Ovary (tissue), 9 donors: ENCODE measurements around the gene ARNT2. TPM values are rescaled to one million over a fixed set of nuclear protein-coding genes. Genes with fewer than 3 reads are reported as not detected.
A peak's percentile ranks its signal among the peaks of the same experiment; 100 is the strongest.

Experiments used
- DNase-seq, 5 donors: peaks; one replicate each; pipeline ENCODE4 v3.0.0-alpha.2; 2019 to 2020
- H3K27ac ChIP-seq, 2 donors: fragments of 200-600 bp; one replicate each; pipeline versions ENCODE4 v1.5.1 to v1.8.0; 2019 to 2022
- H3K27me3 ChIP-seq: fragments of 200-600 bp; one replicate; pipeline ENCODE4 v1.8.0; 2022
- H3K36me3 ChIP-seq: fragments of 200-600 bp; sonication (generic); one replicate; pipeline ENCODE4 v1.5.1; 2019
- H3K4me1 ChIP-seq: one replicate; pipeline ENCODE4 v1.8.1; 2013; ENCODE audit warnings: mild to moderate bottlenecking, moderate library complexity; ENCODE audit not compliant: insufficient read depth
- H3K4me3 ChIP-seq: fragments of 200-600 bp; sonication (generic); one replicate; pipeline ENCODE4 v1.5.1; 2017
- H3K9me3 ChIP-seq, 2 donors: fragments of 200-600 bp in 1 of 2; sonication (generic) in 1 of 2; one replicate each; pipeline versions ENCODE4 v1.5.1 to v1.8.1; 2013 to 2019; ENCODE audit warnings: mild to moderate bottlenecking in 1 of 2, moderate library complexity in 1 of 2
- EP300 ChIP-seq: sonication (generic); formaldehyde crosslinking; IDR thresholded peaks from one replicate; pipeline ENCODE4 v1.6.1; 2017; ENCODE audit warnings: antibody characterized with exemption
- POLR2A ChIP-seq: fragments of 450-650 bp; IDR thresholded peaks from one replicate; pipeline ENCODE4 v1.6.1; 2017; ENCODE audit warnings: antibody characterized with exemption, mild to moderate bottlenecking, moderate library complexity
- WGBS, 3 donors: extraction: QIAGEN DNeasy Blood & Tissue Kit in 1 of 3; methylation state at CpG; one replicate each; pipeline versions ENCODE4 v1.1.5 to v1.1.7; 2013 to 2017; 5-methylcytosine and 5-hydroxymethylcytosine counted together
- intact Hi-C, 4 donors: fragments of 100-400 bp; cut with DNase I; formaldehyde crosslinking; loops; one replicate each; pipeline versions ENCODE4 v1.11.0 to v1.15.1; 2022 to 2023
- polyA plus RNA-seq, 2 donors: library from polyadenylated mRNA; stranded (reverse); fragments of 200-250 nt in 1 of 2; fragments of 350-450 nt in 1 of 2; fragmentation: Illumina TruSeq in 1 of 2; extraction: RNeasy Lipid Tissue Mini Kit (QIAGEN cat#74804) in 1 of 2; gene quantifications; one replicate each; pipeline ENCODE4 v1.2.3, GENCODE V29; 2013 to 2014
- total RNA-seq, 7 donors: library from RNA; depleted of rRNA in 2 of 7; stranded (reverse); fragments of >200 nt in 2 of 7; fragmentation: NEBNext Ultra II Directional in 3 of 7; extraction: Animal tissue kit (Norgen Biotek cat#: 25700) in 3 of 7; gene quantifications; one replicate each; pipeline versions ENCODE4 v1.1.0 to v1.2.4, GENCODE V29; 2016 to 2023
- TF ChIP-seq, protein P1 (sequence below), 3 donors: fragments of 450-650 bp in 2 of 3; fragments of 200-600 bp in 1 of 3; IDR thresholded peaks; one replicate each; pipeline versions ENCODE4 v1.5.1 to v1.8.0; 2016 to 2022; ENCODE audit warnings: antibody characterized with exemption in 3 of 3, mild to moderate bottlenecking in 1 of 3
- donor health status: DM: no; HTN: no; CAD: no; lungs with moderate emphysema.
- donor health status: DM: no; HTN: no; CAD: no.
- donor health status: Bipolar disorder and iron deficiency.
- donor health status: DM: yes; HTN: yes; CAD: no.
- donor health status: DM: no; HTN: no; CAD: no.
- donor health status: DM: yes; HTN: yes; CAD: no.

Gene ARNT2
- total and polyA plus RNA-seq, 9 donors = 11.0 to 20.5 (median 16.2) TPM

GRCh38 chr15:80615361-80615736 is 211.2 kb downstream of the ARNT2 start:
- no peak for TF ChIP-seq EP300
- TF ChIP-seq, protein P1, sequence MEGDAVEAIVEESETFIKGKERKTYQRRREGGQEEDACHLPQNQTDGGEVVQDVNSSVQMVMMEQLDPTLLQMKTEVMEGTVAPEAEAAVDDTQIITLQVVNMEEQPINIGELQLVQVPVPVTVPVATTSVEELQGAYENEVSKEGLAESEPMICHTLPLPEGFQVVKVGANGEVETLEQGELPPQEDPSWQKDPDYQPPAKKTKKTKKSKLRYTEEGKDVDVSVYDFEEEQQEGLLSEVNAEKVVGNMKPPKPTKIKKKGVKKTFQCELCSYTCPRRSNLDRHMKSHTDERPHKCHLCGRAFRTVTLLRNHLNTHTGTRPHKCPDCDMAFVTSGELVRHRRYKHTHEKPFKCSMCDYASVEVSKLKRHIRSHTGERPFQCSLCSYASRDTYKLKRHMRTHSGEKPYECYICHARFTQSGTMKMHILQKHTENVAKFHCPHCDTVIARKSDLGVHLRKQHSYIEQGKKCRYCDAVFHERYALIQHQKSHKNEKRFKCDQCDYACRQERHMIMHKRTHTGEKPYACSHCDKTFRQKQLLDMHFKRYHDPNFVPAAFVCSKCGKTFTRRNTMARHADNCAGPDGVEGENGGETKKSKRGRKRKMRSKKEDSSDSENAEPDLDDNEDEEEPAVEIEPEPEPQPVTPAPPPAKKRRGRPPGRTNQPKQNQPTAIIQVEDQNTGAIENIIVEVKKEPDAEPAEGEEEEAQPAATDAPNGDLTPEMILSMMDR (IDR thresholded peaks at IDR 0.05) = no peak
- TF ChIP-seq POLR2A = no peak
- Histone ChIP-seq H3K4me3 (no peak overlapping the region), H3K27me3 (no peaks in the 10 kb centered on the region), H3K9me3 (no peaks in the 10 kb centered on the region), H3K27ac (no peak overlapping the region), H3K36me3 (no peaks in the 10 kb centered on the region), H3K4me1 (peaks cover 7% of the 10 kb centered on the region)
- 92 to 95% (median 94%) methylated on average over 4 of the region's 4 CpGs for WGBS, 3 donors
- DNase-seq = no peak
- intact Hi-C loops = no loop called here

DNA sequence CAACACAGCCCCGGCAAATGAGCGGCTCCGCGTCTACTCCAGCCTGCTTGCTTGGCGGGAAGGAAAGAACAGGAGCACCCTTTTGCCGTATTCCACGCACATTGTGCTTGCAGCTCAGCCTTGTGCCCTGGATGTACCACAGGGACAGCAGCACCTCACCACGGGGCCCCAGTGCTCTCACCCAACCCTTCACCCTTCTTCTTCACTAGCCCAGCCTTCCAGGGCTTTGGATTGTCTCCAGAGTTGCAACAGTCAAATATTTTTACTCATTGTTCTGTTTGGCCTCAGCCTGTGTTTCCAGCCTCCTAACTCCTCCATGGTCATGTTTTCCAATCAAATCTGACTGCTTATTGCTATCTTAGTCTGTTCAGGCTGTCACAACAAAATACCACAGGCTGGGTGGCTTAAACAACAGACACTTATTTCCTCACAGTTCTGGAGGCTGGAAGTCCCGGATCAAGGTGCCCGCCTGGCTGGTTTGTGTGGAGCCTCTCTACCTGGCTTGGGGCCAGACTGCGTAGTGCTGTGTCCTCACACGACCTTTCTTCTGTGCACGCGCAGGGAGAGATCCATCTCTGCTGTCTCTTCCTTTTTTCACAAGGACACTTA is 211.7 kb downstream of the ARNT2 start:
- H3K9me3 ChIP-seq = no peaks in the 10 kb centered on the region
- H3K4me3 ChIP-seq = no peak overlapping the region
- 40 to 45% (median 41%) methylated on average over 14 of the region's 14 CpGs for WGBS, 3 donors
- H3K27me3 ChIP-seq = no peaks in the 10 kb centered on the region
- DNase-seq = peak; percentile 51 to 79 (median 64)
- no peaks in the 10 kb centered on the region for H3K36me3 ChIP-seq
- intact Hi-C loops = no loop called here
- H3K4me1 ChIP-seq = peaks cover 7% of the 10 kb centered on the region
- TF ChIP-seq, protein P1 (IDR thresholded peaks at IDR 0.05) = no peak
- no peak for TF ChIP-seq POLR2A
- TF ChIP-seq EP300 = no peak
- H3K27ac ChIP-seq = no peak overlapping the region

GRCh38 chr15:80618685-80619400 is 214.7 kb downstream of the ARNT2 start:
- Histone ChIP-seq H3K27ac (no peak overlapping the region), H3K27me3 (no peaks in the 10 kb centered on the region), H3K36me3 (no peaks in the 10 kb centered on the region), H3K4me3 (no peak overlapping the region), H3K9me3 (no peaks in the 10 kb centered on the region), H3K4me1 (peaks cover 7% of the 10 kb centered on the region)
- WGBS, 3 donors = 27 to 53% (median 27%) methylated on average over 7 of the region's 7 CpGs
- DNase-seq = no peak
- intact Hi-C loops = no loop called here
- TF ChIP-seq, protein P1 (IDR thresholded peaks at IDR 0.05) = no peak
- TF ChIP-seq POLR2A (no peak), EP300 (no peak)

- H3K27ac ChIP-seq = no peak overlapping the region
- 4 to 11% (median 5%) methylated on average over 1 of the region's 1 CpG for WGBS, 3 donors
- no peaks in the 10 kb centered on the region for H3K27me3 ChIP-seq
- H3K9me3 ChIP-seq = no peaks in the 10 kb centered on the region
- no peak for DNase-seq
- intact Hi-C loops = no loop called here
- TF ChIP-seq, protein P1 (IDR thresholded peaks at IDR 0.05) = no peak
- TF ChIP-seq POLR2A = no peak
- no peak overlapping the region for H3K4me3 ChIP-seq
- H3K36me3 ChIP-seq = no peaks in the 10 kb centered on the region
- peaks cover 7% of the 10 kb centered on the region for H3K4me1 ChIP-seq
Measured at GRCh38 chr15:80619680-80620079, 215.5 kb downstream of the ARNT2 start.
